GM18519 (cell line): ENCODE data around the gene C4A.
"Not testable (repeated sequence)": the region's sequence is repeated elsewhere in the genome, so short reads cannot be mapped to it uniquely, and the experiment has no call there.

Experiments
- ATAC-seq: cut with Tn5 transposase; IDR thresholded peaks from one replicate; pipeline ENCODE4 v1.9.1; 2021; ENCODE audit warnings: mild to moderate bottlenecking, moderate library complexity; ENCODE audit not compliant: unreplicated experiment, low FRiP score

Gene C4A

GRCh38 chr6:31981744-31982143 lies at the start of gene C4A:
TSS of gene C4A (plus strand) at chr6:31982057. CDS start at chr6:31982108, 51 bp downstream.
- ATAC-seq, result not testable (repeated sequence)

GRCh38 chr6:31932137-31932536 lies 49.7 kb upstream of the C4A start:
- ATAC-seq, result not testable (repeated sequence)

GRCh38 chr6:31933537-31933936 lies 48.3 kb upstream of the C4A start:
- no peak for ATAC-seq

- no peak for ATAC-seq
Observed at GRCh38 chr6:31935021-31935420, 46.8 kb upstream of the C4A start.

GRCh38 chr6:31935823-31936222 lies 46.0 kb upstream of the C4A start:
- ATAC-seq, result no peak

- ATAC-seq, result no peak
Observed at GRCh38 chr6:31940256-31940664, 41.6 kb upstream of the C4A start.

GRCh38 chr6:31943742-31944141 lies 38.1 kb upstream of the C4A start:
- ATAC-seq, result no peak

GRCh38 chr6:31945154-31945506 lies 36.7 kb upstream of the C4A start:
- no peak for ATAC-seq

- ATAC-seq, result no peak
Observed at GRCh38 chr6:31945507-31946369, 36.1 kb upstream of the C4A start, which contains the start of gene CFB. TSS of gene CFB (plus strand) at chr6:31946095. CDS start at chr6:31946222, 127 bp downstream.

GRCh38 chr6:31946370-31946885 lies 35.4 kb upstream of the C4A start:
- ATAC-seq, result no peak

- ATAC-seq, result no peak
Observed at GRCh38 chr6:31947070-31947675, 34.7 kb upstream of the C4A start.

- no peak for ATAC-seq
Observed at GRCh38 chr6:31947864-31948263, 34.0 kb upstream of the C4A start.

- ATAC-seq, result no peak
Observed at GRCh38 chr6:31948306-31948705, 33.6 kb upstream of the C4A start.

GRCh38 chr6:31948753-31949413 lies 33.0 kb upstream of the C4A start:
- no peak for ATAC-seq

GRCh38 chr6:31949926-31950548 lies 31.8 kb upstream of the C4A start:
- ATAC-seq, result no peak

GRCh38 chr6:31952140-31952805 lies 29.6 kb upstream of the C4A start:
- no peak for ATAC-seq

GRCh38 chr6:31952890-31953289 lies 29.0 kb upstream of the C4A start:
- ATAC-seq, result no peak

GRCh38 chr6:31954511-31954910 lies 27.3 kb upstream of the C4A start:
- no peak for ATAC-seq

- no peak for ATAC-seq
Observed at GRCh38 chr6:31956796-31957195, 25.1 kb upstream of the C4A start.

- ATAC-seq, result no peak
Observed at GRCh38 chr6:31958412-31958740, 23.5 kb upstream of the C4A start.
